Tibial artery (tissue), 4 donors: ENCODE measurements around the gene CASZ1.

Source experiments
- DNase-seq, 2 donors: peaks; one replicate each; pipeline ENCODE4 v3.0.0-alpha.2; 2019
- H3K27ac ChIP-seq, 2 donors: fragments of 200-600 bp; sonication (generic) in 1 of 2; 1 replicate in 1 of 2; 2 replicates in 1 of 2; pipeline ENCODE4 v1.5.1; 2018 to 2019; ENCODE audit warnings: mild to moderate bottlenecking in 1 of 2
- H3K27me3 ChIP-seq, 2 donors: fragments of 200-600 bp; sonication (generic) in 1 of 2; one replicate each; pipeline versions ENCODE4 v1.5.1 to v1.6.0; 2016 to 2019
- H3K36me3 ChIP-seq, 3 donors: fragments of 200-600 bp; sonication (generic) in 2 of 3; one replicate each; pipeline ENCODE4 v1.5.1; 2016 to 2019; ENCODE audit warnings: mild to moderate bottlenecking in 2 of 3
- H3K4me1 ChIP-seq, 4 donors: fragments of 200-600 bp; sonication (generic) in 2 of 4; 1 replicate in 3 of 4; 2 replicates in 1 of 4; pipeline ENCODE4 v1.5.1; 2016 to 2019
- H3K4me3 ChIP-seq, 2 donors: fragments of 200-600 bp; sonication (generic) in 1 of 2; 1 replicate in 1 of 2; 2 replicates in 1 of 2; pipeline ENCODE4 v1.5.1; 2018 to 2019; ENCODE audit warnings: mild to moderate bottlenecking in 2 of 2
- H3K9me3 ChIP-seq, 3 donors: fragments of 200-600 bp; sonication (generic) in 1 of 3; one replicate each; pipeline ENCODE4 v1.5.1; 2016 to 2019
- intact Hi-C: fragments of 100-400 bp; cut with DNase I; formaldehyde crosslinking; loops from one replicate; pipeline ENCODE4 v1.15.0; 2023; ENCODE audit warnings: low total_unique reads
- TF ChIP-seq, protein P1 (sequence below), 2 experiments: fragments of 200-600 bp in 1 of 2; fragments of 450-650 bp in 1 of 2; IDR thresholded peaks; one replicate each; pipeline ENCODE4 v1.5.1; 2017 to 2019; ENCODE audit warnings: antibody characterized with exemption in 2 of 2, mild to moderate bottlenecking in 1 of 2, moderate library complexity in 1 of 2

Gene CASZ1

DNA sequence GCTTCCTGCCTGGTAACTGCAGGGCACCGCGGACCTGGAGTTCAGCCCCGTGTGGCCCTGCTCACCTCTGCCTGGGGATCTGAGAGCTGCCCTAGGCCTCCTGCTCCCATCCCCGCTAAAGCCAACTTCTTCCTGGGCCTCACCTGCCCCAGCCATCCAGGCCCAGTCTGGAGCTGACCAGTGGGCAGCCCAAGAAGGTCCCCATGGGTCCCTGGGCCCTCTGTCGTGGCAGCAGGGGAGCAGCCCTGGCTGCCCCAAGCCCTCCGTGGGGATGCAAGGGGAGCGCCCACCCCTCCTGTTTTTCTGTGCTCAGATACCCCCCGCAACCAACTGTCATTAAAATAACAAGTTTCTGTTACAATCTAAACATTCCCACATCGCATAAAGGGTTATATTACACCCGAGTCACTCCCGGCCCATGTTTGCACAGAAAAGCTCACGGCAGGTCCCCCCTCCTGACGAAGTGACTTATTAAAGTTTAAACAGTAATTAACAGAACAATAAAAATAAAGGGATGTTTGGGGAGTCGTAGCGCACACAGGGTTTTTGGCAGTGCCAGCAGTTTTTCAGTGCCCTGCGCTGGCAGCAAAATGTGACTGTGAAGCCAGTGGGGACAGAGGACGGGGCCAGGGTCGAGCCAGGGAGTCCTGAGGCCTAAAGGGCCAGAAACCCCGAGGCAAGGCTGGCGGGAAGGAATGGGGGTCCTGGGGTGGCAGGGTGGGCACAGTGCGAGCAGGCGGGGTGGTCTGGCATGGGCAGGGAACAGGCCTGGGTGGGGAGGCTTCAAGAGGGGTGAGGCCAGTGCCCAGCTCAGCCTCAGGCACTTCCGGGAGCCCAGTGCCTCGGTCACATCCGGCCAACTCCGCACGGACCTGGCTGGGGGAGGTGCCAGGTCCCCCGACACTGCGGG is 121.5 kb downstream of the CASZ1 start:
- peak overlapping the region; percentile 62 to 78 for H3K27ac ChIP-seq
- no peaks in the 10 kb centered on the region for H3K27me3 ChIP-seq
- no peak for DNase-seq
- no peak overlapping the region for H3K4me3 ChIP-seq
- TF ChIP-seq, protein P1, sequence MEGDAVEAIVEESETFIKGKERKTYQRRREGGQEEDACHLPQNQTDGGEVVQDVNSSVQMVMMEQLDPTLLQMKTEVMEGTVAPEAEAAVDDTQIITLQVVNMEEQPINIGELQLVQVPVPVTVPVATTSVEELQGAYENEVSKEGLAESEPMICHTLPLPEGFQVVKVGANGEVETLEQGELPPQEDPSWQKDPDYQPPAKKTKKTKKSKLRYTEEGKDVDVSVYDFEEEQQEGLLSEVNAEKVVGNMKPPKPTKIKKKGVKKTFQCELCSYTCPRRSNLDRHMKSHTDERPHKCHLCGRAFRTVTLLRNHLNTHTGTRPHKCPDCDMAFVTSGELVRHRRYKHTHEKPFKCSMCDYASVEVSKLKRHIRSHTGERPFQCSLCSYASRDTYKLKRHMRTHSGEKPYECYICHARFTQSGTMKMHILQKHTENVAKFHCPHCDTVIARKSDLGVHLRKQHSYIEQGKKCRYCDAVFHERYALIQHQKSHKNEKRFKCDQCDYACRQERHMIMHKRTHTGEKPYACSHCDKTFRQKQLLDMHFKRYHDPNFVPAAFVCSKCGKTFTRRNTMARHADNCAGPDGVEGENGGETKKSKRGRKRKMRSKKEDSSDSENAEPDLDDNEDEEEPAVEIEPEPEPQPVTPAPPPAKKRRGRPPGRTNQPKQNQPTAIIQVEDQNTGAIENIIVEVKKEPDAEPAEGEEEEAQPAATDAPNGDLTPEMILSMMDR (IDR thresholded peaks at IDR 0.05): no peak
- no peaks in the 10 kb centered on the region for H3K9me3 ChIP-seq
- peaks cover 0 to 77% (median 53%) of the 10 kb centered on the region in 4 donors for H3K4me1 ChIP-seq
- no peaks in the 10 kb centered on the region for H3K36me3 ChIP-seq
- intact Hi-C loops: no loop called here

DNA sequence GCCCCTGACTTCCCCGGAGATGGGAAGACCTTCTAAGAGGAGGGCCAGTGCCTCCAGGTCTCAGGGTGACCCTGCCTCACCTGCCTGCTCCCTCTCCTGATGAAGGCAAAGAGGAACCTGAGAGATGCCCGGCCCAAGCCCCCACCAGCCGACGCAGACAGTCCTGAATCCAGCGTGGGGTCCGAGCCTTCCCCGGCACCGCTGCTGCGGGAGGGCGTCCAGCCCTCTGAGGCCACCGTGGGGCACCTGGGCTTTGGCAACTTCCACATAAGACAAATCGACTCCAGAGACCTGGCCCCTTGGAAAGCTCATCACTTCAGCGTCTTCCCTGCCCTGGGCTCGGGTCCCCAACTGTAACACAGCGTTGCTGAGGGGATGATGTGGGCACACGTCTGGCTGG is 122.2 kb downstream of the CASZ1 start:
- Histone ChIP-seq H3K36me3 (no peaks in the 10 kb centered on the region), H3K4me1 (peaks cover 0 to 77% (median 52%) of the 10 kb centered on the region in 4 donors), H3K9me3 (no peaks in the 10 kb centered on the region), H3K27ac (peak overlapping the region in 1 of 2 donors; percentile 78), H3K27me3 (no peaks in the 10 kb centered on the region), H3K4me3 (no peak overlapping the region)
- intact Hi-C loops: no loop called here
- TF ChIP-seq, protein P1 (IDR thresholded peaks at IDR 0.05): no peak
- DNase-seq: no peak

DNA sequence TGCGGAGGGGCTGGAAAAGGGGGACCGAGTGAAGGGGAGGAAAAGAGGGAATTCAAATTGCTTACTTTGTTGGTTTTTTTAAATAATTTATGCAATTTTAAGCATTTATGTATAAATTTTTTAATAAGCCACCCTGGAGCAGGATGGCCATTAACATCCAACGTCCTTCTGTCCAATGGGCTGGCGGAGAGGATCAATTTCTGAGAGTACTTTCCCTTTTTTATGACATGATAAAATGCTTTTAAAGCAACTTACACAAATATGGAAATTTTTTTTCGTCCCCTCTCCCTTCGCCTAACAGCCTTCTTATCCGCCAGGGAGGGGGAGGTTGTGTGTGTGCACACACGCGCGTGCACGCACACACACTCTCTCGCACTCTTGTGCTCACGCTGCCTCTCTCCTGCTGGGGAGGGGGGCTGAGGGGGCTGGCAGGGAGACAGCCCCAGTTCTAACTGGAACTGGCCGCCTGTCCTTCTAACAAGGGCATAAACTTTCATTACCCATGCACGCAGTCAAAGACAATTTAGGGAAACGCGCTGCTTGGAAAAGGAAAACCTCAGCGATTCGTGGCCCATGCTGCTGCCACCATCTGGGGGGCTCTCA is 123.2 kb downstream of the CASZ1 start:
- Histone ChIP-seq H3K4me1 (peaks cover 0 to 77% (median 55%) of the 10 kb centered on the region in 4 donors), H3K27me3 (no peaks in the 10 kb centered on the region), H3K36me3 (no peaks in the 10 kb centered on the region), H3K27ac (no peak overlapping the region), H3K4me3 (no peak overlapping the region), H3K9me3 (no peaks in the 10 kb centered on the region)
- TF ChIP-seq, protein P1 (IDR thresholded peaks at IDR 0.05): no peak
- no peak for DNase-seq
- intact Hi-C loops: no loop called here

DNA sequence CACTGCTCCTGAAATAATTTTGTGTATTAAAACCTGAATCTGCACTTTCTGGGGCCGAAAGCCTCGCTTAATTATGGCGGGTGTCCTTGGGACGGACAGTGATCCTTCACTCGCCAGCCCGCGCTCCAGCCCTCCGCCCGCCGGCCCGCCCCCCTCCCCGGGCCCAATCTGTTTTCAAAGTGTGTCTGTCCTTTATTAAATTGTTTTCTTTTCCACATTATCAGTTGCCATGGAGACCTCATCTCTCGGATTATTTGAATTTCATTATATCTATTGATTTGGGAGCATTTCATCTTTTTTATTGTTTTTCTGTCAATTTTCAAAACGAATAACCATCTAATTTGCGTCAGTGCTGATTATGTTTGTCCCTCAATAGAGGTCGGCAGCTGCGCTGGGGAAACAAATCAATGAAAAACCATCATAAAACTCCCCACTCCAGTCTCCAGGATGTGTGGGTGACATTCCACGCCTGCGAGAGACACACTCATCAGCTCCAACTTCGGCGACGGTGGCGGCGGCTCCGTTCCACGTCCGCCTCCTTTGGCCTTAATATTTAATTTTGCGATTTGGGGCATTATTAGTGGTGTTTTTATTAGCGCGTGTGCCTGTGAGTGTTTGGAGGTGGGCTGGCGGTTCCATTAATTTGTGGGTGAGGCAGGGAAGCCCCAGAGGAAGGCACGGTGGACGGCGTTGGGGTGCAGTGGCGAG is 123.9 kb downstream of the CASZ1 start:
- H3K4me1 ChIP-seq: peaks cover 0 to 77% (median 58%) of the 10 kb centered on the region in 4 donors
- no peak overlapping the region for H3K4me3 ChIP-seq
- no peak for DNase-seq
- H3K27ac ChIP-seq: peak overlapping the region; percentile 10 to 49
- intact Hi-C loops: no loop called here
- TF ChIP-seq, protein P1 (IDR thresholded peaks at IDR 0.05): no peak
- no peaks in the 10 kb centered on the region for H3K36me3 ChIP-seq
- H3K9me3 ChIP-seq: no peaks in the 10 kb centered on the region
- H3K27me3 ChIP-seq: no peaks in the 10 kb centered on the region

DNA sequence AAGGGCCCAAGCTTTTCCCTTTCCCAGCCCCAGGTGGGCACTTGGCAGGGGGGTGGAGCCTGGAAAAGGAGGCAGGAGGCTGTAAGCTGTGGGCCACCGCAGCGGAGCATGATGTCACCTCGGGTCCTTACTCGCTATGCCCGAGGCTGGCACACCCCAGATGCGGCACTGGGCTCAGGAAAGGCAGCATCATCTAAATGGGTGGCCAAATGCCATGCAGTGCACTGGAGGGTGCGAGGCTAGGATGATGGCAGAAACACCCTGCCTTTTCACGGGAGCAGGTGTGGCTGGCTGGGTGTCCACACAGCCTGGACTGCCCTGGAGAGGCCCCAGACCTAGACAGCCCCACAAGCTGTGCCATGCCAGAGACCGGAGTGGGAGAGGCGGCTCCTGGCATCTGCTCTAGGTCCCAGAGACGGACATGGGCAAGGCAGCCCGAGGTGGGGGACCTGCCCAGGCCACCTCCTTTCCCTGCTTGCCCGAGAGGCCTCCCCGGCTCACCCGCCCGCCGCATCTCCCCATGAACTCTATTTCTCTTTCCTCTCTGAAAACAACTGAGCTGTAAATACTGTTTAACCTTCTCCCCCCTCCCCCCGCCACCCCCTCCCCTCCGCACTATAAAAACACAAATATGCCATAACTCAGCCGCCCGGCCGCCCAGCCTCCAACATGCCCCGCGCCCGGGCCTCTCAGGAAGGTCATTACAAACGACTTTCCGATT is 124.7 kb downstream of the CASZ1 start:
- peak overlapping the region; percentile 10 to 49 for H3K27ac ChIP-seq
- H3K36me3 ChIP-seq: no peaks in the 10 kb centered on the region
- H3K27me3 ChIP-seq: no peaks in the 10 kb centered on the region
- H3K9me3 ChIP-seq: no peaks in the 10 kb centered on the region
- DNase-seq: no peak
- TF ChIP-seq, protein P1 (IDR thresholded peaks at IDR 0.05): no peak
- intact Hi-C loops: no loop called here
- no peak overlapping the region for H3K4me3 ChIP-seq
- peaks cover 0 to 76% (median 58%) of the 10 kb centered on the region in 4 donors for H3K4me1 ChIP-seq
